Left ventricle myocardium superior (tissue), 1 donor: ENCODE results near the gene LYL1. TPM values are rescaled to one million over a fixed set of nuclear protein-coding genes. Genes with fewer than 3 reads are reported as not detected.

Experiments
- ATAC-seq: fragments of 200-7000 bp; cut with Tn5 transposase; one replicate; pipeline ENCODE4 v1.9.1; 2020; ENCODE audit warnings: mild to moderate bottlenecking, moderate library complexity
- DNase-seq: peaks from one replicate; pipeline ENCODE4 v3.0.0-alpha.2; 2020
- intact Hi-C: fragments of 100-400 bp; cut with micrococcal nuclease; formaldehyde crosslinking; loops from one replicate; pipeline ENCODE4 v1.11.0; 2022
- total RNA-seq: library from RNA; stranded (reverse); fragmentation: NEBNext Ultra II Directional; extraction: Animal tissue kit (Norgen Biotek cat#: 25700); gene quantifications from one replicate; pipeline ENCODE4 v1.2.1, GENCODE V29; 2021
- donor health status: DM: no; HTN: yes; CAD: no; lungs with severe emphysema.

LYL1 gene
- total RNA-seq, 1 donor from 2014 or later = 8.8 TPM

GRCh38 chr19:13132471-13133180, 30.0 kb upstream of the LYL1 start:
- no peak for ATAC-seq
- intact Hi-C loops = no loop called here
- DNase-seq = no peak

DNA sequence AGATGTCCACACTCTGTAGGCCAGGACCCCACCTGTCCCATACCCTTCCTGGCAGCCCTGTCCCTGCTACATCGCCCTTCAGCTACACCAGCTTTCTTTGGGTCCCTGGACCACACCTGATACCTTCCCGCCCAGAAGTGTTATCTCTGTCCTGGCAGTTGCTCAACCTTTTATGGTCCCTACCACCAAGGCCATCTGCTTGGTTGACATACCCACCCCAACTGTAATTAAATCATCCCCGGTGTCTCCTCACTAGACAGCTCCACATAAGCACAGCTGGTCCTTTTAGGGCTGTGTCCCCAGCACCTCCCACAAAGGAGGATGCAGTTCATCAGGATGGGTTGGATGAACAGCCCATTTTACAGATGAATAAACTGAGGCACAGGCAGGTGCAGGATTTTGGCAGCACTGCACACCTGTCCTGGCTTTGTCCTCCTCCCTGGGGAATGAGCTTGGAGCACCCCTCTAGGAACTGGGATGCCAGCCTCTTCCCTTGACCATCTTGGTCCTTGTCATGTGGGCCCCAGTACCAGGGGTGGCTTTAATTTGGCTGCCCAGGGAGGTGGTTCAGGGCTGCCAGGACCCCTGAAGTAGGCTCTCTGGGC, 28.3 kb upstream of the LYL1 start:
- no peak for DNase-seq
- intact Hi-C loops = no loop called here
- ATAC-seq = no peak

DNA sequence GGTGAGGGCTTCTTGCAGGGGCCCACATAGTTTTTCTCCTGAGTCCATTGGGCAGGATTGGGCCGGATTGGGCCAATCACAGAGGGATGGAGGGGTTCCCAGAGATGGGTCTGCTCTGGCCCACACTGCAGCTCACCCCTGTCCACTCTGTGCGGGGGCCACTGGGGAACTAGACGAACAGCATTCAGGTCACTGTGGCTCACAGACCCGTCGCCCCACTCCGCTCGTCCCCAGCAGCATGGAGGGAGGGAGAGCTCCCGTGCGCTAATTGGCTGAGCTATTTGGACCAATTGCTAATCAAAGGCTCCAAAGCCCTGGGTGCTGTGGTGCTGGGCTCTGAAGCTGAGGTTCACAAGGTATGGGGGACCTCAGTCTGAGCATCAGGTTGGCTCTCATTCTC, 26.7 kb upstream of the LYL1 start:
- ATAC-seq (no peak), DNase-seq (no peak)
- intact Hi-C loops = no loop called here

DNA sequence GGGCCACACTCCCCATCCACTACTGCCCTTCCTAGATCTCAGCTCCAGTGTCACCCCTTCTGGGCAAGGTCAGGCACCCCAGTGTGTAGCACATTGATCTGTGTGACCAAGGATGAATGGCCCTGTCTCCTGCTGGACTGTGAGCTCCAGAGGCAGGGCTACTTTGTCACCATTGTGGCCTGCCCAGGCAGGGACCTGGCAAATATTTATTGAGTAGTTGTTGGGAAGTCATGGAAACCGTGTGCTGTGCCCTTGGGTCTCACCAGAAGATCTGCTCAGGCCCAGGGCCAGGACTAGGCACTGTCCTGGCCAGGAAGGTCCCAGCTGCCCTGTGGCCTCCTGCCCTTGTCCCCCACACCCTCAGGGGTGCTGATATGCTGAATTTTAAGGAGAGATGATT, 25.9 kb upstream of the LYL1 start:
- ATAC-seq (peak; percentile 53), DNase-seq (no peak)
- intact Hi-C loops = no loop called here

DNA sequence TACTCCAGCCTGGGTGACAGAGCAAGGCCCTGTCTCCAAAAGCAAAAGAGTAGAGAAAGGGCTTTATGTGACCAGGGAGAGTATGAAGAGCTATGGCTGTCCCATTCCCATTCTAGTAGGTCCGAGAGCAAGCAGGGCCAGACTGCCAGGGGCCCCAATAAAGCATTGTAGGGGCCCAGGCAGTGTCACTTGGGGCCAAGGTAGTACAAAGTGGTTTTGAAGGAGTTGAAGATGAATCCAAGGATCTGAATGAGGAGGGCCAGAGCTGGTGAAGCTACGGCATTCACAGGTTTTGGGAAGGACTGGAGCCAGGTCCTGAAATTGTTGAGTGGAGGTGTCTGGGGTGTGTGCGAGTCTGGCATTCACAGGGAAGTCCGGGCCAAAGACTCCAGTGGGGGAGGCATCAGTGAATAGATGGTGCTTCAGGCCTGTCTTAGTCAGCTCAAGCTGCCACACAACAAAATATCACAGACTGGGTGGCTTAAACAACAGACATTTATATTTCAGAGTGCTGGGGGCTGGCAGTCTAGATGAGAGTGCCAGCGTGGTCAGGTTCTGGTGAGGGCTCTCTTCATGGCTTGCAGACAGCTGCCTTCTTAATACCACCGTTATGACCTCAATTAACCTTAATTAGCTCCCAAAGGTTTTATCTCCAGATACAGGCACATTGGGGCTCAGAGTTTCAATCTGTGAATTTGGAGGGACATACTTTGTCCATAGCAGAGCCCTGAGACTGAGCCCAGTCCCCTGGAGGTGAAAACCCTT, 25.3 kb upstream of the LYL1 start:
- intact Hi-C loops = no loop called here
- DNase-seq = no peak
- no peak for ATAC-seq

DNA sequence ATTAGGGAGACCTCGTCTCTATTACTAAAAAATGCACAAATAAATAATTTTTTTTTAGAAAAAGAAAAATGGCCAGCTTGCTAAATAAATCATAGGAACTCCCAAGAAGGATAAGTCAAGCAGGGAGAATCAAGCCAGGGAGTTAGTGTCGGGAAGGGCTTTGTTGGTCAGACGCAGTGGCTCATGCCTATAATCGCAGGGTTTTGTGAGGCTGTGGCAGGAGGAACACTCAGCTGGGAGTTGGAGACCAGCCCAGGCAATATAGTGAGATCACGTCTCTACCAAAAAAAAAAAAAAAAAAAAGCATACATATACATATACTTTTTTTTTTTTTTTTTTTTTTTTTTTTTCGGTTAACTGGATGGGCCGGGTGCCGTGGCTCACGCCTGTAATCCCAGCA, 24.4 kb upstream of the LYL1 start:
- ATAC-seq (no peak), DNase-seq (no peak)
- intact Hi-C loops = no loop called here

DNA sequence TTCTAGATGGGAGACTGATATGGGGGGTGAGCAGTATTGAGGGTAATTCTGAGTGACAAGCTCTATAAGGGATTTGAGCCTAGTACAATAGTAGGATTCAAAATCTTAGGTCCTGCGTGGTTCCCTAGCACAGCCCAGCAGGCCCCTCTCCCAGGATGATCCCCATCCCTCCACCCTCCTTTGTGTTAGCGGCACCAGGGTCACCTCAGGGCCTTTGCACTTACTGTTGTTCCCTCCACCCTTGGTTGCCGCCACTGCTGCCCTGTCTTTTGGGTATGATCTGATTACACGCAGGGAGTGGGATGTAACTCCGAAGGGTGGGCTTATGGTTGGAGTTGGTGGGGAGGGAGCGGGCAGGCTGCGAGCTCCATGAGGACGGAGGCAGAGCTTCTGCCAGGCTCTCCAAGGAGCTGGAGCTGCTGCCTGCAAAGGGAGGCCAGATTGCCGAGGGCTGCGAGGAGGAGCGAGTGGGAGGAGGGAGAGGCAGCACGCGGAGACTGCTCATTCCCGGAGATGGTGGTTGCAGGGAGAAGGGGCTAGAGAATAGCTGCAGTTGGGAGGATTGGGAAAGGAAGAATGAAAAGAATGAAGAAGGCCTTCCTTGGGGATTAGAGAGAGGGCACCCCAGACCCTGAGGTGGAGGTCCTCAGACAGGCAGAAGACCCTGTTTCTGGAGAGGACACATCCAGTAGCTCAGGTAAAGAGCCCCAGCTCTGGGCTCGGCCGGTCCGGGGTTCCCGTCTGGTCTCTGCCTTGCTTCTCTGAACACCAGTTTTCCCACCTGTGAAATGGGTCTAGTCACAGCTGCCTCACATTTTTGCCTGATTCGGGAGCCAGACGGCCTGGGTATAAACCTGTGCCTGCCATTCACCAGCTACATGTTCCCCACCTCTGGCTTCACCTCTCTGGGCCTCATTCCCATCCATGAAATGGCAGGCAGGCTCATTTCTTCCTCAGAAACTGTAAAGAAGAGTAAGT, 20.6 kb upstream of the LYL1 start:
- no peak for DNase-seq
- intact Hi-C loops = no loop called here

GRCh38 chr19:13122275-13122878, 19.7 kb upstream of the LYL1 start:
- ATAC-seq (no peak), DNase-seq (no peak)
- intact Hi-C loops = no loop called here

More for the DNA sequence above, 20.6 kb upstream of the LYL1 start:
- ATAC-seq = no peak

DNA sequence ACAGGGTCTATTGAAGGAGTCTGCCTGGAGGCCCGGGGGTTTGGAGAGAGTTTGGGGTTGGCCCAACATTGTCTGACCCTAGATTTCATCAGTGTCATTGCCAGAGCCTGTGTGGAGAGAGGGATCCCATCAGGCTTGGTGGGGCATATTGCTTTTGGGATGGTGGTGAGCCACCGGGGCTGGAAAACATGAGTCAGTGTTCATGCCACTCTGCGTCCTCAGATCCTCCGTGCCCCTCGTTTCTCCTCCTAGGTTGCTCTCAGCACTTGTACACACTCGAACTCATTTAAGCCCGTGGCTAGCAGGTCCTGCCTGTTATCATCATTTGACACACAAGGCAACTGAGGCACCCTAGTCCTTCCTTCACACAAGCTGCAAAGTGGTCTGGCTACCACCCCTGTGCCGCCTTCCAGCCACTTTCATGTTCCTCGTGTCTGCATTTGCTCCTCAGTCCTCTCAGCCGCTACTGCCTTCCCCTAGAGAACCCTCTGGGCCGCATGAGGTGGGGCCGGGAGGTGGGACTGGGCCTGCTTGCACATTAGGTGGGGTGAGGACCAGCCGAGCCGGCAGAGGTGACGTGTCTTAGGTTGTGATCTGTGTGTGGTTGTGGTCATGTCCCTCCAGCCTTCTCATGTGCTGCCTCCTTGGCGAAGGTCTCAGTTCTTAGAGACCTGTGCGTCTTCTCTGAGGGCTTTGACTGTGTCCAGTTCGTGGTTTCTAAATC, 19.1 kb upstream of the LYL1 start:
- intact Hi-C loops = no loop called here
- DNase-seq (no peak), ATAC-seq (no peak)

DNA sequence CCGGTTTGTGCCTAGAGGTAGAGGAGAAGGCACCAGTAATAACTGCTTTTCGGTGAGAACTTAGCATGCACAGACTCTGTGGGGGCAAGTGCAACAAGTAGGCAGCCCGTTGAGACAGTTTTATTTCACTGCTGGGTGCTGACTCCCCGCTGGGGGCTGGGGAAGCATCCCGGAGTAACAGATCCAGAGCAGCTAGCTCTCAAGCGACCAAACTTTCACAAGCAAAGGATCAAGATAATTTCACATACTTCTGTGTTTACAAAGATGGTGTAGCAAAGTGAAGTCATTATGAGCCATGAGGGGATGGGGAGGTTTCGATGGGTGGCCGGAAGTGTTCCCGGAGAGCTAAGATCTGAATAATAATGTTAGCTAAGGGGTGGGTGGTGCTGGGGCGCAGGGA, 18.2 kb upstream of the LYL1 start:
- no peak for DNase-seq
- intact Hi-C loops = no loop called here
- no peak for ATAC-seq

GRCh38 chr19:13120031-13120430, 17.4 kb upstream of the LYL1 start:
- DNase-seq (no peak), ATAC-seq (no peak)
- intact Hi-C loops = no loop called here

- ATAC-seq (no peak), DNase-seq (no peak)
- intact Hi-C loops = no loop called here
Measured at GRCh38 chr19:13119627-13120026, 17.0 kb upstream of the LYL1 start.

- DNase-seq = peak; percentile 64
- intact Hi-C loops = no loop called here
Measured at GRCh38 chr19:13118424-13119193, 16.0 kb upstream of the LYL1 start.

GRCh38 chr19:13117772-13118423, 15.2 kb upstream of the LYL1 start, which contains the start of gene NACC1:
NACC1 (plus strand) TSS chr19:13118264; CDS start chr19:13135208, 16,944 bp downstream.
- DNase-seq (peak; percentile 95), ATAC-seq (peak; percentile 95)
- intact Hi-C loops = no loop called here

More at GRCh38 chr19:13118424-13119193, 16.0 kb upstream of the LYL1 start:
- ATAC-seq = no peak

DNA sequence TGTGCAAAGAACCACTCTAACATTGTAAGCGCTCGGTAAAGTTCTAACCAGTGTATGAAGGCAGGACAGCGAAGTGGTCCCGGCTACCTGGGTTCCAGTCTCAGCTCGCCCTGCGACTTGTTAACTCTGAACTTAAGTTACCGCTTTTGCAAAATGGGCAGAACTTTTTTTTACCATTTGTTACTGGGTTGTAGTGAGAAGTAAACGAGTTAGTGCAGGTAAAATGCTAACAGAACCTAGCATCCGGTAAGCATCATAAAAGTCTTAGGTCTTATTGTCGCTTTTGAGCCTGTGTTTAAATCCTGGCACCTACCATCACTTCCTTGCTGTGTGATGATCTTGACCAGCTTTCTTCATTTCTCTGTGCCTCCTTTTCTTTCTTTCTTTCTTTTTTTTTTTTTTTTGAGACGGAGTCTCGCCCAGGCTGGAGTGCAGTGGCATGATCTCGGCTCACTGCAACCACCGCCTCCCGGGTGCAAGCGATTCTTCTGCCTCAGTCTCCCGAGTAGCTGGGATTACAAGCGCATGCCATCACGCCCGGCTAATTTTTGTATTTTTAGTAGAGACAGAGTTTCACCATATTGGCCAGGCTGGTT, 14.6 kb upstream of the LYL1 start:
- intact Hi-C loops = no loop called here
- ATAC-seq (peak; percentile 11), DNase-seq (no peak)
